HepG2 (cell line): ENCODE data around the gene SMIM36. TPM values are rescaled to one million over a fixed set of nuclear protein-coding genes. Genes with fewer than 3 reads are reported as not detected.

Source experiments
- HMGXB4 ChIP-seq, 2 experiments: sonication (generic) in 1 of 2; formaldehyde crosslinking in 1 of 2; IDR thresholded peaks; 2 replicates each; pipeline versions ENCODE4 v1.4.0 to v1.6.1; 2018 to 2020; ENCODE audit warnings: missing genetic modification reagents in 2 of 2, borderline replicate concordance in 1 of 2, low read depth in 1 of 2, mild to moderate bottlenecking in 1 of 2, missing biosample characterization in 1 of 2
- HNF1B ChIP-seq: sonication (generic); formaldehyde crosslinking; IDR thresholded peaks from 2 replicates; pipeline ENCODE4 v1.5.1; 2020; ENCODE audit warnings: mild to moderate bottlenecking, moderate library complexity, missing genetic modification reagents
- JUN ChIP-seq: sonication (generic); formaldehyde crosslinking; IDR thresholded peaks from 2 replicates; pipeline ENCODE4 v1.4.0; 2020; ENCODE audit warnings: mild to moderate bottlenecking, missing genetic modification reagents
- MAZ ChIP-seq, 2 experiments: sonication (generic) in 1 of 2; formaldehyde crosslinking in 1 of 2; IDR thresholded peaks; 2 replicates each; pipeline versions ENCODE4 v1.5.0 to v1.6.1; 2012 to 2020; ENCODE audit warnings: low read depth in 2 of 2, mild to moderate bottlenecking in 2 of 2, borderline replicate concordance in 1 of 2, improper control_type of control experiment in 1 of 2, low read length in 1 of 2, missing genetic modification reagents in 1 of 2, moderate library complexity in 1 of 2
- PHB2 ChIP-seq: fragments of 450-650 bp; IDR thresholded peaks from 2 replicates; pipeline ENCODE4 v1.6.1; 2018; ENCODE audit not compliant: partially characterized antibody
- POGZ ChIP-seq: sonication (generic); formaldehyde crosslinking; IDR thresholded peaks from 2 replicates; pipeline ENCODE4 v1.4.0; 2020; ENCODE audit warnings: mild to moderate bottlenecking, missing genetic modification reagents
- TBX3 ChIP-seq: fragments of 450-650 bp; IDR thresholded peaks from 2 replicates; pipeline ENCODE4 v1.6.1; 2017; ENCODE audit warnings: antibody characterized with exemption, mild to moderate bottlenecking, inconsistent platforms, borderline replicate concordance
- TMF1 ChIP-seq: sonication (generic); formaldehyde crosslinking; IDR thresholded peaks from 2 replicates; pipeline ENCODE4 v1.8.1; 2022; ENCODE audit warnings: low read depth, missing genetic modification reagents
- YY1 ChIP-seq: IDR thresholded peaks from 2 replicates; pipeline ENCODE4 v1.6.1; 2011; ENCODE audit warnings: low read length, low read depth, moderate library complexity, mild to moderate bottlenecking; ENCODE audit not compliant: insufficient read depth, insufficient replicate concordance
- ZKSCAN5 ChIP-seq: sonication (generic); formaldehyde crosslinking; IDR thresholded peaks from 2 replicates; pipeline ENCODE4 v1.5.1; 2020; ENCODE audit warnings: mild to moderate bottlenecking, missing genetic modification reagents
- ZNF121 ChIP-seq: sonication (generic); formaldehyde crosslinking; IDR thresholded peaks from 2 replicates; pipeline ENCODE4 v1.5.0; 2020; ENCODE audit warnings: mild to moderate bottlenecking, missing genetic modification reagents
- ZNF160 ChIP-seq: sonication (generic); formaldehyde crosslinking; IDR thresholded peaks from 2 replicates; pipeline ENCODE4 v1.8.0; 2022; ENCODE audit warnings: mild to moderate bottlenecking, inconsistent platforms, missing genetic modification reagents
- ZNF20 ChIP-seq: sonication (generic); formaldehyde crosslinking; IDR thresholded peaks from 2 replicates; pipeline ENCODE4 v1.4.0; 2020; ENCODE audit warnings: mild to moderate bottlenecking, moderate library complexity, missing genetic modification reagents
- ZNF251 ChIP-seq: sonication (generic); formaldehyde crosslinking; IDR thresholded peaks from 2 replicates; pipeline ENCODE4 v1.9.0; 2021; ENCODE audit warnings: mild to moderate bottlenecking, missing genetic modification reagents
- ZNF430 ChIP-seq: sonication (generic); formaldehyde crosslinking; IDR thresholded peaks from 2 replicates; pipeline ENCODE4 v1.9.0; 2021; ENCODE audit warnings: mild to moderate bottlenecking, missing genetic modification reagents
- ZNF7 ChIP-seq: IDR thresholded peaks from 2 replicates; pipeline ENCODE4 v1.6.1; 2016; ENCODE audit warnings: missing biosample characterization, missing genetic modification reagents
- ZNF75D ChIP-seq: sonication (generic); formaldehyde crosslinking; IDR thresholded peaks from 2 replicates; pipeline ENCODE4 v1.8.1; 2023; ENCODE audit warnings: missing genetic modification reagents, mild to moderate bottlenecking, borderline replicate concordance
- ZNF761 ChIP-seq: sonication (generic); formaldehyde crosslinking; conservative IDR thresholded peaks from 2 replicates; pipeline ENCODE4 v1.4.0; 2020; ENCODE audit warnings: mild to moderate bottlenecking, missing genetic modification reagents
- ZNF777 ChIP-seq: sonication (generic); formaldehyde crosslinking; IDR thresholded peaks from 2 replicates; pipeline ENCODE4 v1.4.0; 2020; ENCODE audit warnings: missing genetic modification reagents
- ZZZ3 ChIP-seq: sonication (generic); formaldehyde crosslinking; IDR thresholded peaks from 2 replicates; pipeline ENCODE4 v1.4.0; 2020; ENCODE audit warnings: missing genetic modification reagents, mild to moderate bottlenecking, borderline replicate concordance
- polyA plus RNA-seq, 8 experiments: library from polyadenylated mRNA; depleted of rRNA in 3 of 8; stranded (reverse) in 7 of 8; unstranded in 1 of 8; fragments of >200 nt; fragmentation: Illumina TruSeq in 4 of 8; extraction: Trizol in 4 of 8; gene quantifications; 2 replicates each; pipeline versions ENCODE4 v1.2.1 to v1.2.3, GENCODE V29; 2011 to 2016; ENCODE audit warnings: low read depth in 4 of 8, missing spikeins in 1 of 8, mixed read lengths in 1 of 8; ENCODE audit not compliant: insufficient read depth in 1 of 8
- total RNA-seq, 5 experiments: library from RNA; depleted of rRNA; stranded (reverse); fragments of >200 nt; fragmentation: Illumina TruSeq; extraction: Trizol; gene quantifications; 2 replicates each; pipeline ENCODE4 v1.2.3, GENCODE V29; 2016; ENCODE audit warnings: low read depth in 1 of 5
- TF ChIP-seq, protein P1 (sequence below): sonication (generic); formaldehyde crosslinking; IDR thresholded peaks from 2 replicates; pipeline ENCODE4 v1.9.0; 2021; ENCODE audit warnings: missing genetic modification reagents, borderline replicate concordance
- TF ChIP-seq, protein P2 (sequence below): sonication (generic); formaldehyde crosslinking; IDR thresholded peaks from 2 replicates; pipeline ENCODE4 v1.4.0; 2020; ENCODE audit warnings: missing genetic modification reagents

SMIM36 gene
- total and polyA plus RNA-seq, 2 of the 13 experiments (the other 11 are each of a cell fraction or from before 2014, with no cell fraction given), result not detected

GRCh38 chr17:55407641-55408566 is 103.3 kb downstream of the SMIM36 start (continued):
- TF ChIP-seq, protein P1, sequence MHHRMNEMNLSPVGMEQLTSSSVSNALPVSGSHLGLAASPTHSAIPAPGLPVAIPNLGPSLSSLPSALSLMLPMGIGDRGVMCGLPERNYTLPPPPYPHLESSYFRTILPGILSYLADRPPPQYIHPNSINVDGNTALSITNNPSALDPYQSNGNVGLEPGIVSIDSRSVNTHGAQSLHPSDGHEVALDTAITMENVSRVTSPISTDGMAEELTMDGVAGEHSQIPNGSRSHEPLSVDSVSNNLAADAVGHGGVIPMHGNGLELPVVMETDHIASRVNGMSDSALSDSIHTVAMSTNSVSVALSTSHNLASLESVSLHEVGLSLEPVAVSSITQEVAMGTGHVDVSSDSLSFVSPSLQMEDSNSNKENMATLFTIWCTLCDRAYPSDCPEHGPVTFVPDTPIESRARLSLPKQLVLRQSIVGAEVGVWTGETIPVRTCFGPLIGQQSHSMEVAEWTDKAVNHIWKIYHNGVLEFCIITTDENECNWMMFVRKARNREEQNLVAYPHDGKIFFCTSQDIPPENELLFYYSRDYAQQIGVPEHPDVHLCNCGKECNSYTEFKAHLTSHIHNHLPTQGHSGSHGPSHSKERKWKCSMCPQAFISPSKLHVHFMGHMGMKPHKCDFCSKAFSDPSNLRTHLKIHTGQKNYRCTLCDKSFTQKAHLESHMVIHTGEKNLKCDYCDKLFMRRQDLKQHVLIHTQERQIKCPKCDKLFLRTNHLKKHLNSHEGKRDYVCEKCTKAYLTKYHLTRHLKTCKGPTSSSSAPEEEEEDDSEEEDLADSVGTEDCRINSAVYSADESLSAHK (CRISPR knock-in tag), result no peak
- TF ChIP-seq TBX3, result peak; percentile 46; the same call in 1 of the 2 replicates
- no peak for TF ChIP-seq YY1
- TF ChIP-seq HNF1B (CRISPR knock-in tag), result 0 out of 2 replicates have a peak, but pooled peaks have one; percentile 11
- no peak for TF ChIP-seq ZNF777 (CRISPR knock-in tag)
- TF ChIP-seq ZKSCAN5, result no peak
- no peak for TF ChIP-seq TMF1 (CRISPR knock-in tag)
- no peak; the same call in 1 of the 2 replicates for TF ChIP-seq JUN (CRISPR knock-in tag)
- peak; percentile 75 for TF ChIP-seq POGZ (CRISPR knock-in tag)
- peak; percentile 66 for TF ChIP-seq ZNF430 (CRISPR knock-in tag)
- no peak for TF ChIP-seq ZZZ3 (CRISPR knock-in tag)
- no peak for TF ChIP-seq ZNF75D (CRISPR knock-in tag)
- no peak for TF ChIP-seq ZNF7
- no peak for TF ChIP-seq PHB2
- peak; percentile 57; the same call in 1 of the 2 replicates for TF ChIP-seq ZNF20 (CRISPR knock-in tag)
- TF ChIP-seq ZNF121, result no peak
- TF ChIP-seq ZNF761 (CRISPR knock-in tag), result 0 out of 2 replicates have a peak, but pooled peaks have one; percentile 68
- peak; percentile 64; the same call in 1 of the 2 replicates for TF ChIP-seq ZNF160
- TF ChIP-seq HMGXB4 (CRISPR knock-in tag; IDR thresholded peaks at IDR 0.05; ENCODE audit: borderline replicate concordance in 1 of 2, low read depth in 1 of 2), result peak in 1 of 2 experiments; percentile 55; a peak in 1 of 4 replicates
- no peak for TF ChIP-seq ZNF251 (CRISPR knock-in tag)
- TF ChIP-seq, protein P2, sequence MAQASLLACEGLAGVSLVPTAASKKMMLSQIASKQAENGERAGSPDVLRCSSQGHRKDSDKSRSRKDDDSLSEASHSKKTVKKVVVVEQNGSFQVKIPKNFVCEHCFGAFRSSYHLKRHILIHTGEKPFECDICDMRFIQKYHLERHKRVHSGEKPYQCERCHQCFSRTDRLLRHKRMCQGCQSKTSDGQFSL (CRISPR knock-in tag), result no peak
- no peak for TF ChIP-seq MAZ (IDR thresholded peaks at IDR 0.05; ENCODE audit: borderline replicate concordance, low read depth, low read length)
- 0 out of 2 replicates have a peak, but pooled peaks have one; percentile 12 for TF ChIP-seq MAZ (CRISPR knock-in tag; IDR thresholded peaks at IDR 0.05; ENCODE audit: low read depth)
